ENCODE results near the gene GOLM1. TPM values are rescaled to one million over a fixed set of nuclear protein-coding genes. Genes with fewer than 3 reads are reported as not detected.

The GOLM1 gene
- total and polyA plus RNA-seq, 10 of the 15 experiments (the other 5 are each of a cell fraction or from before 2014, with no cell fraction given) = 0.41 to 25.9 (median 18.7) TPM

- WGBS (ENCODE audit: insufficient coverage, insufficient replicate concordance, low lambda C conversion rate, missing lambda C conversion rate) = 79% methylated on average over 3 of the region's 3 CpGs
- Histone ChIP-seq H3K4me1 (ENCODE audit: control insufficient read depth, insufficient read depth, low read length) (no peaks in the 10 kb centered on the region; the same call in 1 of the 2 replicates), H3K9ac (ENCODE audit: control insufficient read depth, insufficient read depth, low read length) (no peak overlapping the region), H3K79me2 (ENCODE audit: control insufficient read depth, insufficient read depth, low read length) (no peaks in the 10 kb centered on the region), H3K4me3 (no peak overlapping the region), H3K27ac (ENCODE audit: control insufficient read depth, insufficient read depth) (no peak overlapping the region), H3K27me3 (replicated peaks in 1 of 2; ENCODE audit: control insufficient read depth in 2 of 2, insufficient read depth in 2 of 2, low read length in 1 of 2) (no peaks in the 10 kb centered on the region), H4K20me1 (ENCODE audit: control insufficient read depth, insufficient read depth) (no peaks in the 10 kb centered on the region), H3K9me3 (replicated peaks; ENCODE audit: control insufficient read depth, insufficient read depth, low read length) (no peaks in the 10 kb centered on the region), H3K36me3 (ENCODE audit: control insufficient read depth in 2 of 2, insufficient read depth in 2 of 2, low read length in 1 of 2) (peaks cover 0 to 6% of the 10 kb centered on the region in 2 experiments; a peak in 2 of 4 replicates), H2AFZ (ENCODE audit: control insufficient read depth, low read depth, low read length) (no peak overlapping the region), H3K4me2 (ENCODE audit: control insufficient read depth, insufficient read depth) (no peak overlapping the region)
- no TSS peak for BruUV-seq (replicated peaks)
- no peak for FAIRE-seq
- POLR2A ChIA-PET = no interaction called here
- no peak for DNase-seq (ENCODE audit: low read depth, low spot score)
- intact Hi-C loops (cut with micrococcal nuclease; ENCODE audit: unreplicated experiment) (no loop called here), in situ Hi-C loops (cut with MboI) (no loop called here)
- ATAC-seq = no peak
- TF ChIP-seq RFX5 (IDR thresholded peaks at IDR 0.05; ENCODE audit: low read depth, low read length) = no peak
- TF ChIP-seq MLLT1 (IDR thresholded peaks at IDR 0.05) = no peak
- no peak for TF ChIP-seq RAD51 (IDR thresholded peaks at IDR 0.05)
- no peak for TF ChIP-seq IKZF1 (conservative IDR thresholded peaks at IDR 0.05)
- no peak for TF ChIP-seq ZBTB4 (CRISPR knock-in tag; IDR thresholded peaks at IDR 0.05)
- TF ChIP-seq ZBTB33 (IDR thresholded peaks at IDR 0.05) = no peak
- CTCF ChIA-PET = interaction anchor here (0.6 kb wide), 1 partner anchor 15 kb away, joined by 3 read pairs; no protein-coding TSS in a partner anchor
- SMC1A ChIA-PET (ENCODE audit: uncharacterized antibody, unreplicated experiment) = no interaction called here
- RAD21 ChIA-PET (ENCODE audit: unreplicated experiment) = no interaction called here
These were observed 112.1 kb downstream of the GOLM1 start for GRCh38 chr9:85987236-85987635.
